K562 (cell line): Measurements from ENCODE around the gene STRA8. TPM values are rescaled to one million over a fixed set of nuclear protein-coding genes. Genes with fewer than 3 reads are reported as not detected.

Experiments
- ATAC-seq: fragments of 200-7000 bp; cut with Tn5 transposase; 3 replicates; pipeline ENCODE4 v1.9.1; 2020; ENCODE audit warnings: moderate library complexity
- BruUV-seq: library from RNA; stranded (reverse); fragments of 400-500 nt; replicated peaks from 2 replicates; lab custom pipeline; 2021; lab: Mats Ljungman, UMichigan
- CTCF ChIA-PET: fragments of 300-600 bp; formaldehyde crosslinking; extraction: SDS; loops from one replicate; lab custom pipeline; 2021; ENCODE audit warnings: low intra/inter-chr PET ratio; lab: Yijun Ruan, JAX
- POLR2A ChIA-PET: fragments of 300-600, 350-650 bp; sonication (Branson Sonifier 250); formaldehyde crosslinking; extraction: SDS; loops from one replicate; lab custom pipeline; 2021; ENCODE audit warnings: antibody characterized with exemption, inconsistent platforms; lab: Yijun Ruan, JAX
- DNase-seq, 4 experiments: peaks; one replicate each; pipeline versions ENCODE4 v3.0.0 to v3.0.0-alpha.2; 2011 to 2018; ENCODE audit warnings: low spot score in 3 of 4, mixed read lengths in 3 of 4; ENCODE audit errors: extremely low read depth in 1 of 4
- FAIRE-seq: peaks from 2 replicates; lab custom pipeline; 2011; peaks lifted over from hg19 to GRCh38; lab: Jason Lieb, UNC
- H2AFZ ChIP-seq: 2 replicates; pipeline ENCODE4 v1.6.0; 2011; ENCODE audit warnings: low read depth, low read length, control low read depth, inconsistent platforms
- H3K27ac ChIP-seq: fragments of 200-600 bp; 3 replicates; pipeline ENCODE4 v1.8.0; 2011; ENCODE audit warnings: low read depth, mild to moderate bottlenecking, control low read depth, inconsistent platforms, low read length, moderate library complexity, mixed read lengths; ENCODE audit errors: extremely low read depth
- H3K27me3 ChIP-seq, 2 experiments: fragments of 300-600 bp in 1 of 2; 2 replicates in 1 of 2; 3 replicates in 1 of 2; pipeline versions ENCODE4 v1.6.0 to v1.8.0; 2011; ENCODE audit warnings: inconsistent platforms in 2 of 2, low read length in 2 of 2, mild to moderate bottlenecking in 1 of 2, mixed read lengths in 1 of 2, moderate library complexity in 1 of 2; ENCODE audit not compliant: control insufficient read depth in 2 of 2, insufficient read depth in 2 of 2
- H3K36me3 ChIP-seq: fragments of 300-600 bp; 3 replicates; pipeline ENCODE4 v1.8.0; 2011; ENCODE audit warnings: mild to moderate bottlenecking, low read length, inconsistent platforms; ENCODE audit not compliant: control insufficient read depth, insufficient read depth
- H3K4me1 ChIP-seq, 2 experiments: fragments of 200-600 bp in 1 of 2; replicated peaks in 1 of 2; 2 replicates in 1 of 2; 3 replicates in 1 of 2; pipeline versions ENCODE4 v1.5.1 to v1.8.0; 2011; ENCODE audit warnings: inconsistent platforms in 2 of 2, low read length in 2 of 2, mild to moderate bottlenecking in 1 of 2, mixed read lengths in 1 of 2, moderate library complexity in 1 of 2; ENCODE audit not compliant: control insufficient read depth in 2 of 2, insufficient read depth in 2 of 2
- H3K4me2 ChIP-seq: 2 replicates; pipeline ENCODE4 v1.6.1; 2011; ENCODE audit warnings: low read length, control low read depth, inconsistent platforms, mixed read lengths; ENCODE audit not compliant: insufficient read depth
- H3K4me3 ChIP-seq: fragments of 200-600 bp; sonication (generic), shearing (Covaris generic); 2 replicates; pipeline ENCODE4 v1.5.1; 2016; ENCODE audit warnings: control low read depth, inconsistent platforms
- H3K79me2 ChIP-seq: fragments of 200-600 bp; 3 replicates; pipeline ENCODE4 v1.8.0; 2011; ENCODE audit warnings: low read length, inconsistent platforms; ENCODE audit not compliant: control insufficient read depth, insufficient read depth
- H3K9ac ChIP-seq, 2 experiments: 2 replicates each; pipeline versions ENCODE4 v1.6.0 to v1.6.1; 2011; ENCODE audit warnings: low read depth in 2 of 2, low read length in 2 of 2, control low read depth in 1 of 2, inconsistent platforms in 1 of 2, mild to moderate bottlenecking in 1 of 2, mixed read lengths in 1 of 2; ENCODE audit not compliant: insufficient read depth in 1 of 2
- H3K9me1 ChIP-seq: one replicate; pipeline ENCODE4 v1.6.0; 2011; ENCODE audit warnings: inconsistent platforms, mild to moderate bottlenecking, low read length, moderate library complexity; ENCODE audit not compliant: control insufficient read depth, insufficient read depth
- H3K9me3 ChIP-seq: replicated peaks from 2 replicates; pipeline ENCODE4 v1.5.1; 2011; ENCODE audit warnings: low read depth, low read length, inconsistent platforms; ENCODE audit not compliant: control insufficient read depth, insufficient read depth
- H4K20me1 ChIP-seq: replicated peaks from 2 replicates; pipeline ENCODE4 v1.6.1; 2011; ENCODE audit warnings: low read length, inconsistent platforms, mixed read lengths; ENCODE audit not compliant: control insufficient read depth, insufficient read depth
- CREB3L1 ChIP-seq: fragments of 450-650 bp; IDR thresholded peaks from 2 replicates; pipeline ENCODE4 v1.6.1; 2014; ENCODE audit warnings: low read depth, mild to moderate bottlenecking, moderate library complexity, borderline replicate concordance
- ETV1 ChIP-seq: fragments of 450-650 bp; conservative IDR thresholded peaks from 2 replicates; pipeline ENCODE4 v1.6.1; 2016; ENCODE audit warnings: missing genetic modification characterization, control low read depth, low read depth, missing compliant biosample characterization
- HLTF ChIP-seq: fragments of 450-650 bp; IDR thresholded peaks from 2 replicates; pipeline ENCODE4 v1.6.1; 2016
- HNRNPK ChIP-seq: fragments of 200-400 bp; formaldehyde crosslinking; IDR thresholded peaks from one replicate; pipeline ENCODE4 v1.6.1; 2018; ENCODE audit warnings: mild to moderate bottlenecking, low read depth, low read length; ENCODE audit not compliant: poor library complexity, severe bottlenecking
- NCOA2 ChIP-seq, 2 experiments: fragments of 450-650 bp; IDR thresholded peaks; 2 replicates each; pipeline ENCODE4 v1.6.1; 2018; ENCODE audit warnings: mild to moderate bottlenecking in 2 of 2, moderate library complexity in 1 of 2; ENCODE audit not compliant: partially characterized antibody in 2 of 2
- PCBP2 ChIP-seq: fragments of 200-400 bp; formaldehyde crosslinking; IDR thresholded peaks from 2 replicates; pipeline ENCODE4 v1.6.1; 2018; ENCODE audit warnings: low read length, low read depth, mild to moderate bottlenecking, moderate library complexity; ENCODE audit not compliant: poor library complexity, severe bottlenecking
- POLR2AphosphoS5 ChIP-seq: IDR thresholded peaks from 2 replicates; pipeline ENCODE4 v1.6.1; 2011; ENCODE audit warnings: mild to moderate bottlenecking, low read depth, low read length, moderate library complexity; ENCODE audit not compliant: control insufficient read depth, insufficient read depth
- RBFOX2 ChIP-seq: fragments of 200-400 bp; formaldehyde crosslinking; IDR thresholded peaks from 2 replicates; pipeline ENCODE4 v1.6.1; 2017; ENCODE audit warnings: low read depth, mild to moderate bottlenecking, low read length, moderate library complexity
- RBM22 ChIP-seq: fragments of 200-400 bp; formaldehyde crosslinking; IDR thresholded peaks from 2 replicates; pipeline ENCODE4 v1.6.1; 2018; ENCODE audit warnings: low read length, low read depth; ENCODE audit not compliant: poor library complexity, severe bottlenecking
- SP2 ChIP-seq: IDR thresholded peaks from 2 replicates; pipeline ENCODE4 v1.6.1; 2011; ENCODE audit warnings: mild to moderate bottlenecking, low read depth, low read length, moderate library complexity; ENCODE audit not compliant: poor library complexity, severe bottlenecking; ENCODE audit errors: extremely low read depth
- ZBTB49 ChIP-seq: sonication (generic); formaldehyde crosslinking; IDR thresholded peaks from 2 replicates; pipeline ENCODE4 v1.8.0; 2022; ENCODE audit warnings: missing genetic modification reagents, mild to moderate bottlenecking, borderline replicate concordance
- ZNF165 ChIP-seq: fragments of 250-450 bp; sonication (Bioruptor Pico); IDR thresholded peaks from 2 replicates; pipeline ENCODE4 v1.4.0; 2020; ENCODE audit warnings: borderline replicate concordance
- ZNF311 ChIP-seq: fragments of 250-450 bp; sonication (Bioruptor Pico); IDR thresholded peaks from 2 replicates; pipeline ENCODE4 v1.4.0; 2020; ENCODE audit warnings: mild to moderate bottlenecking, moderate library complexity
- ZNF512 ChIP-seq: IDR thresholded peaks from 2 replicates; pipeline ENCODE4 v1.6.1; 2016; ENCODE audit warnings: missing genetic modification characterization, missing compliant biosample characterization
- ZNF668 ChIP-seq: fragments of 250-450 bp; sonication (Bioruptor Pico); IDR thresholded peaks from 2 replicates; pipeline ENCODE4 v1.8.0; 2022; ENCODE audit warnings: mild to moderate bottlenecking, inconsistent platforms
- ZNF778 ChIP-seq: fragments of 450-650 bp; formaldehyde crosslinking; IDR thresholded peaks from 2 replicates; pipeline ENCODE4 v1.4.0; 2020; ENCODE audit warnings: mild to moderate bottlenecking, moderate library complexity
- WGBS: fragments of 100-300 bp; shearing (Covaris generic); methylation state at CpG from one replicate; pipeline ENCODE4 v1.1.6; 2016; ENCODE audit warnings: low coverage, mixed read lengths; ENCODE audit not compliant: insufficient coverage; ENCODE audit errors: missing lambda C conversion rate; 5-methylcytosine and 5-hydroxymethylcytosine counted together
- in situ Hi-C: fragments of 300-500 bp; cut with MboI; formaldehyde crosslinking; loops from 4 replicates; pipeline ENCODE4 v1.15.0; 2018; ENCODE audit warnings: inconsistent platforms, mixed read lengths
- intact Hi-C: fragments of 100-400 bp; cut with micrococcal nuclease; formaldehyde crosslinking; loops from 2 replicates; pipeline ENCODE4 v1.14.2; 2022
- polyA plus RNA-seq, 8 experiments: library from polyadenylated mRNA; depleted of rRNA in 4 of 8; stranded (reverse) in 5 of 8; unstranded in 3 of 8; fragments of >200 nt; fragmentation: Nextera tagmentation in 2 of 8; fragmentation: Illumina TruSeq in 1 of 8; extraction: Ambion mirVana in 2 of 8; extraction: Trizol in 1 of 8; gene quantifications; 2 replicates each; pipeline versions ENCODE4 v1.2.1 to v1.2.3, GENCODE V29; 2011 to 2014; ENCODE audit warnings: inconsistent platforms in 1 of 8, missing spikeins in 1 of 8
- total RNA-seq, 7 experiments: library from RNA; depleted of rRNA in 6 of 7; stranded (reverse); fragments of >200 nt in 6 of 7; fragmentation: Illumina TruSeq in 2 of 7; extraction: Trizol in 2 of 7; gene quantifications; 2 replicates each; pipeline versions ENCODE4 v1.2.1 to v1.2.3, GENCODE V29; 2011 to 2021; ENCODE audit warnings: low replicate concordance in 1 of 7

STRA8 gene
- total and polyA plus RNA-seq, 9 of the 15 experiments (the other 6 are each of a cell fraction or from before 2014, with no cell fraction given) = not detected

GRCh38 chr7:135242096-135242684 is 8.6 kb downstream of the STRA8 start:
- Histone ChIP-seq H3K27me3 (peaks cover 5 to 30% of the 10 kb centered on the region in 2 experiments; a peak in 2 of 5 replicates), H3K36me3 (no peaks in the 10 kb centered on the region), H3K4me3 (no peak overlapping the region), H3K79me2 (no peaks in the 10 kb centered on the region), H3K27ac (no peak overlapping the region), H3K4me2 (no peak overlapping the region), H3K9me1 (no peaks in the 10 kb centered on the region), H3K9ac (no peak overlapping the region), H4K20me1 (no peaks in the 10 kb centered on the region), H2AFZ (no peak overlapping the region), H3K4me1 (peaks cover 0 to 12% of the 10 kb centered on the region in 2 experiments; a peak in 3 of 5 replicates), H3K9me3 (no peaks in the 10 kb centered on the region)
- POLR2A ChIA-PET = no interaction called here
- WGBS = 2% methylated on average over 5 of the region's 5 CpGs
- in situ Hi-C loops (no loop called here), intact Hi-C loops (no loop called here)
- TF ChIP-seq HNRNPK (peak; percentile 67), HLTF (no peak), ZNF512 (tag) (0 out of 2 replicates have a peak, but pooled peaks have one; percentile 32), POLR2AphosphoS5 (no peak), SP2 (no peak), ZBTB49 (CRISPR knock-in tag) (no peak), RBFOX2 (no peak), ZNF668 (CRISPR knock-in tag) (no peak), ZNF311 (CRISPR knock-in tag) (no peak), PCBP2 (peak; percentile 78), CREB3L1 (no peak), ZNF778 (CRISPR knock-in tag) (no peak), RBM22 (no peak), NCOA2 (IDR thresholded peaks at IDR 0.05; ENCODE audit: partially characterized antibody in 2 of 2) (no peak), ETV1 (tag) (no peak), ZNF165 (CRISPR knock-in tag) (no peak)
- DNase-seq (no peak), FAIRE-seq (no peak), ATAC-seq (no peak)
- CTCF ChIA-PET = no interaction called here
- BruUV-seq = no TSS peak
